KMS-11 (cell line): ENCODE measurements around the gene SUGCT.

Experiments used
- H2AFZ ChIP-seq: fragments of 200-600 bp; sonication (generic); 2 replicates; pipeline ENCODE4 v1.6.1; 2016; ENCODE audit warnings: antibody characterized with exemption, mixed run types, low read depth
- H3K27ac ChIP-seq: fragments of 200-600 bp; sonication (generic); 2 replicates; pipeline ENCODE4 v1.6.1; 2016; ENCODE audit warnings: mild to moderate bottlenecking, mixed run types
- H3K27me3 ChIP-seq: fragments of 200-600 bp; sonication (generic); 2 replicates; pipeline ENCODE4 v1.6.1; 2017; ENCODE audit warnings: mild to moderate bottlenecking, low read depth, mixed run types, moderate library complexity; ENCODE audit not compliant: insufficient read depth
- H3K36me3 ChIP-seq: fragments of 200-600 bp; sonication (generic); 2 replicates; pipeline ENCODE4 v1.6.1; 2017; ENCODE audit warnings: mild to moderate bottlenecking, mixed run types; ENCODE audit not compliant: insufficient read depth
- H3K4me1 ChIP-seq: fragments of 200-600 bp; sonication (generic); 2 replicates; pipeline ENCODE4 v1.6.1; 2016; ENCODE audit warnings: mild to moderate bottlenecking, low read depth, mixed run types; ENCODE audit not compliant: poor library complexity, severe bottlenecking
- H3K4me2 ChIP-seq: fragments of 200-600 bp; sonication (generic); 2 replicates; pipeline ENCODE4 v1.7.0; 2016; ENCODE audit warnings: mild to moderate bottlenecking, mixed run types
- H3K4me3 ChIP-seq: fragments of 200-600 bp; sonication (generic); IDR thresholded peaks from 2 replicates; pipeline ENCODE4 v1.6.1; 2017; ENCODE audit warnings: low read depth, low read length, mixed read lengths; ENCODE audit not compliant: insufficient read depth
- H3K79me2 ChIP-seq: fragments of 200-600 bp; sonication (generic); 2 replicates; pipeline ENCODE4 v1.6.1; 2016; ENCODE audit warnings: low read depth, mixed run types; ENCODE audit not compliant: insufficient read depth
- H3K9ac ChIP-seq: fragments of 200-600 bp; sonication (generic); 2 replicates; pipeline ENCODE4 v1.6.1; 2016; ENCODE audit warnings: mild to moderate bottlenecking, mixed run types
- H4K20me1 ChIP-seq: fragments of 200-600 bp; sonication (generic); 2 replicates; pipeline ENCODE4 v1.6.1; 2016; ENCODE audit warnings: mild to moderate bottlenecking, mixed run types; ENCODE audit not compliant: insufficient read depth
- CTCF ChIP-seq: fragments of 200-600 bp; sonication (generic); conservative IDR thresholded peaks from 2 replicates; pipeline ENCODE4 v1.6.1; 2017; ENCODE audit warnings: low read depth, mild to moderate bottlenecking, antibody characterized with exemption, low read length, moderate library complexity, mixed read lengths

Gene SUGCT

DNA sequence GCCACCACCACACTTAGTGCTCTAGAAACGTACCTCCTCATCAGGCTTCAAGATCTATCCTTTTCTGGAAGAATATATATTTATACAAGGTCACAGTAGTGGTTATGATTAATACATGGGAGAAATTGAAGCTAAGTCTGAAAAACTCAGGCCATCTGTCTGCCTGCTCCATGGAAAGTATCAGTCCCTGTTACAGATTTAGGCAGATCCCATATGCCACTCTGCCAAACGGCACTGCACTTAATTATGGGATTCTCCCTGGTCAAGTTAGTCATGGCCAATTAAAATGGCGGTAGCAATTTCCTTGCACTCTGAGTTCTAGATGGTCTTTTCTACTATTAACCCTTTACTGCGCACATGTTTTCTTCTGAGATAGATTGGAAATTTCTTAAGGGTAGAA lies 740.0 kb downstream of the SUGCT start:
- TF ChIP-seq CTCF = no peak

GRCh38 chr7:40876601-40877000 lies 741.8 kb downstream of the SUGCT start:
- Histone ChIP-seq H3K27me3 (no peaks in the 10 kb centered on the region), H3K27ac (no peak overlapping the region), H3K4me3 (no peak overlapping the region)

More for the DNA sequence above, 740.0 kb downstream of the SUGCT start:
- no peak overlapping the region for H2AFZ ChIP-seq
- H3K4me3 ChIP-seq = no peak overlapping the region
- H3K9ac ChIP-seq = no peak overlapping the region
- H3K27ac ChIP-seq = no peak overlapping the region
- no peaks in the 10 kb centered on the region for H3K36me3 ChIP-seq
- H3K4me1 ChIP-seq = no peaks in the 10 kb centered on the region
- H3K27me3 ChIP-seq = no peaks in the 10 kb centered on the region
- no peak overlapping the region for H3K4me2 ChIP-seq
- H3K79me2 ChIP-seq = no peaks in the 10 kb centered on the region
- no peaks in the 10 kb centered on the region for H4K20me1 ChIP-seq

GRCh38 chr7:40879941-40880543 lies 745.2 kb downstream of the SUGCT start:
- TF ChIP-seq CTCF = no peak
- no peaks in the 10 kb centered on the region for H4K20me1 ChIP-seq
- no peaks in the 10 kb centered on the region for H3K79me2 ChIP-seq
- no peak overlapping the region for H3K4me2 ChIP-seq
- H2AFZ ChIP-seq = no peak overlapping the region
- H3K4me1 ChIP-seq = no peaks in the 10 kb centered on the region
- no peaks in the 10 kb centered on the region for H3K27me3 ChIP-seq
- no peaks in the 10 kb centered on the region for H3K36me3 ChIP-seq
- H3K4me3 ChIP-seq = no peak overlapping the region
- H3K9ac ChIP-seq = no peak overlapping the region
- no peak overlapping the region for H3K27ac ChIP-seq

More at GRCh38 chr7:40876601-40877000, 741.8 kb downstream of the SUGCT start:
- Histone ChIP-seq H3K9ac (no peak overlapping the region), H4K20me1 (no peaks in the 10 kb centered on the region), H3K4me1 (no peaks in the 10 kb centered on the region), H2AFZ (no peak overlapping the region), H3K4me2 (no peak overlapping the region), H3K36me3 (no peaks in the 10 kb centered on the region), H3K79me2 (no peaks in the 10 kb centered on the region)
- no peak for TF ChIP-seq CTCF

- no peak overlapping the region for H2AFZ ChIP-seq
- no peak for TF ChIP-seq CTCF
- no peaks in the 10 kb centered on the region for H3K27me3 ChIP-seq
- no peaks in the 10 kb centered on the region for H3K4me1 ChIP-seq
- H3K4me2 ChIP-seq = no peak overlapping the region
- H4K20me1 ChIP-seq = no peaks in the 10 kb centered on the region
- no peaks in the 10 kb centered on the region for H3K36me3 ChIP-seq
- H3K79me2 ChIP-seq = no peaks in the 10 kb centered on the region
- no peak overlapping the region for H3K9ac ChIP-seq
- no peak overlapping the region for H3K27ac ChIP-seq
- H3K4me3 ChIP-seq = no peak overlapping the region
These were observed 745.8 kb downstream of the SUGCT start for GRCh38 chr7:40880581-40880980.
